Measurements from ENCODE around the gene AIG1. TPM values are rescaled to one million over a fixed set of nuclear protein-coding genes. Genes with fewer than 3 reads are reported as not detected.

AIG1 gene
- total RNA-seq, 2 donors from 2014 or later = 11.9 to 13.5 TPM

DNA sequence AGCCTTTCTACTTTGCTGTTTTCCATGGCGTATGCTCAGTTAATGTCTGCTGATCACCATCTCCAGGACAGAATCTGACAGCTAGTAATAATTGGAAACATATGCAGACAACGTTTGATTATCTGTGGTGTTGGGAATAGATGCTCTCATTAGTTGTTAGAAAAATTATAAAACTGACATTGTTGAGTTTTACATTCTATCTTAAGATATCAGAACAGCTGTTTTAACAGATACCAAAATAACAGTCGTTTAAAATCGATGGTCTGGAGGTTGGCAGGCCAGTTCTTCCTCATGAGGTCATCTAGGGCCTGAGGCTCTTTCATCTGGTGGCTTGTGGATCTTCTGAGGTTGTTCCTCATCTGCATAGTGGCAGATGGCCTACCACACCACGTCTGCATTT is 137.6 kb downstream of the AIG1 start:
- intact Hi-C loops (cut with DNase I) = no loop called here
- H3K36me3 ChIP-seq (replicated peaks in 1 of 2; ENCODE audit: insufficient read depth in 1 of 2, low read depth in 2 of 2) = no peaks in the 10 kb centered on the region
- no peaks in the 10 kb centered on the region for H3K27me3 ChIP-seq
- TF ChIP-seq, protein P1, sequence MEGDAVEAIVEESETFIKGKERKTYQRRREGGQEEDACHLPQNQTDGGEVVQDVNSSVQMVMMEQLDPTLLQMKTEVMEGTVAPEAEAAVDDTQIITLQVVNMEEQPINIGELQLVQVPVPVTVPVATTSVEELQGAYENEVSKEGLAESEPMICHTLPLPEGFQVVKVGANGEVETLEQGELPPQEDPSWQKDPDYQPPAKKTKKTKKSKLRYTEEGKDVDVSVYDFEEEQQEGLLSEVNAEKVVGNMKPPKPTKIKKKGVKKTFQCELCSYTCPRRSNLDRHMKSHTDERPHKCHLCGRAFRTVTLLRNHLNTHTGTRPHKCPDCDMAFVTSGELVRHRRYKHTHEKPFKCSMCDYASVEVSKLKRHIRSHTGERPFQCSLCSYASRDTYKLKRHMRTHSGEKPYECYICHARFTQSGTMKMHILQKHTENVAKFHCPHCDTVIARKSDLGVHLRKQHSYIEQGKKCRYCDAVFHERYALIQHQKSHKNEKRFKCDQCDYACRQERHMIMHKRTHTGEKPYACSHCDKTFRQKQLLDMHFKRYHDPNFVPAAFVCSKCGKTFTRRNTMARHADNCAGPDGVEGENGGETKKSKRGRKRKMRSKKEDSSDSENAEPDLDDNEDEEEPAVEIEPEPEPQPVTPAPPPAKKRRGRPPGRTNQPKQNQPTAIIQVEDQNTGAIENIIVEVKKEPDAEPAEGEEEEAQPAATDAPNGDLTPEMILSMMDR (IDR thresholded peaks at IDR 0.05) = no peak
- TF ChIP-seq POLR2A (IDR thresholded peaks at IDR 0.05) = no peak
- H3K4me1 ChIP-seq = no peaks in the 10 kb centered on the region
- DNase-seq (no peak), ATAC-seq (no peak)
- H3K9me3 ChIP-seq = no peaks in the 10 kb centered on the region
- H3K27ac ChIP-seq = no peak overlapping the region
- 67 to 72% methylated on average over 5 of the region's 5 CpGs for WGBS, 2 donors
- no peak overlapping the region for H3K4me3 ChIP-seq

DNA sequence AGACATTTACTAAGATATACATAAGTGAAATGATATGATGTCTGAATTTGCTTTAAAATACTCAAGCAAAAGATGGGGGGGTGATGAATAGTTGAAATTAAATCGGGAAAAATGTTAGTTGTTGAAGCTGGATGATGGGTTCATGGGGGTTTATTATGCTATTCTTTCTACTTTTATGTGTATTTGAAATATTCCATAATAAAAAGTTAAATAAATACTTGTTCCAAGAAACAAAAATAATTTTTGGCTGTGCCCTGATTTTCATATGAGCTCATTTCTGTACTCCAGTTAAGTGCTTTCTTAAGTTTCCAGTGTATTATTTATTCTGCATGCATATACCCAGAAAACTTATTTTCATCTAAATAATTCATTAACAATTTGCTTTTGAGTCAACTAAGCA is 138.6 kb downstream of the AIG1 start:
- H3K36me3 ChIP-seq (replicated peaks in 1 of 2; ENCODE audit: insufficient read depth in 1 of 2, low read depth in 2 of 2) = no peaks in the 10 kb centered on the region
- DNase-seq = no peak
- no peak overlapping the region for H3K4me3 ChIP-seq
- no peaks in the 10 kb centered on the region for H3K4me1 ChIP-seq
- 84 to 89% methylated on average over 1 of the region's 1 CpG for WGBS, 2 donors
- no peak for TF ChIP-seq POLR2A (IDR thresholded peaks at IDR 0.05)
- ATAC-seq = no peak
- no peaks in the 10 kb centered on the region for H3K9me3 ChIP-seq
- H3K27me3 ChIP-seq = no peaks in the 10 kb centered on the region
- intact Hi-C loops (cut with DNase I) = no loop called here
- no peak overlapping the region for H3K27ac ChIP-seq

DNA sequence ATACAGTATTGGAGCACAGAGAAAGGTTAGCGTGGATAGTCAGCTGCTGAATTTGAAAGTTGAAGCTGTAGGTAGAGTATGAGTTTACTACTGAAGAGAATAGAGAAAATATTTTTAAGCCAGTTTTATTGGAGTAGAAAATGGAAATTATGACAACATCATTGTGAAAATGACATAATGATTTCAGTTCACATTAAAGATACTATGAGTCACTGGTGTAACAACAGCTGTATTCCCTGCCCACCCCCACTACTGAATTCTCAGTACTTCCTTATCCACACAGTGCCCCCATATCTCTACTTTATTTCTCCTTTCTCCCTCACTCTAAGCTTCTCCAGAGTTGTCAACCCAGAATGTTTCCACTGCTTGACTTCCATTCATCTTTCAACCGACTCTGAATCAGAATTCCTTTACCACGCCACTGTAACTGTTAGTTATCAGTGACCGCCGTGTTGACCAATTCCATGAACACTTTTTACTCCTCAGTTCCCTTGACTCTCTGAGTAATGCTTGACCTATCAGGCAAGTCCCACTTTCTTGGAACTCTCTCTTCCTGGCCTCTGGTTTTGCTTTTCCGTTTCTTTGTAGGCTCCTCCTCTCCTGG is 139.6 kb downstream of the AIG1 start:
- no peaks in the 10 kb centered on the region for H3K9me3 ChIP-seq
- H3K27ac ChIP-seq = no peak overlapping the region
- 95 to 97% methylated on average over 6 of the region's 6 CpGs for WGBS, 2 donors
- TF ChIP-seq, protein P1 (IDR thresholded peaks at IDR 0.05) = no peak
- TF ChIP-seq POLR2A (IDR thresholded peaks at IDR 0.05) = no peak
- H3K27me3 ChIP-seq = no peaks in the 10 kb centered on the region
- H3K36me3 ChIP-seq (replicated peaks in 1 of 2; ENCODE audit: insufficient read depth in 1 of 2, low read depth in 2 of 2) = no peaks in the 10 kb centered on the region
- ATAC-seq = no peak
- intact Hi-C loops (cut with DNase I) = no loop called here
- H3K4me3 ChIP-seq = no peak overlapping the region
- no peak for DNase-seq
- no peaks in the 10 kb centered on the region for H3K4me1 ChIP-seq

DNA sequence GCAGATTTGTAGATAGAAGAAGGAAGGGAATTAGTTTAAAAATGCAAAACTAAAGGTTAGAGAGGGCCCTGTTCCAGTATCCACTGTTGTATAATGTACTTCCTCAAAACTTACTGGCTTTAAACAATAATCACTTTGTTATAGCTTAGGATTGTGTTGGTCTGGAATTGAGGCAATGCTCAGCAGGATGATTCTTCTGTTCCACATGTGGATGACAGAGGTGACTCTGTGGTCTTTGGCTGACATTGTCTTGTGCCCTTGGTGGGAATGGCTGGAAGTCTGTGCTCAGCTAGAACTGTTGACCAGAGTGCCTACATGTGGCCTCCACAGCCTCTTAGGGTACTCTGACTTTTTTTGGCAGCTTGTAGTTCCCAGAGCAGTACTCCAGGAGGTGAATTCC is 143.4 kb downstream of the AIG1 start:
- H3K27ac ChIP-seq = no peak overlapping the region
- no peak overlapping the region for H3K4me3 ChIP-seq
- no peaks in the 10 kb centered on the region for H3K9me3 ChIP-seq
- no peaks in the 10 kb centered on the region for H3K4me1 ChIP-seq
- no peak for ATAC-seq
- no peaks in the 10 kb centered on the region for H3K27me3 ChIP-seq
- no peak for DNase-seq
- no peaks in the 10 kb centered on the region for H3K36me3 ChIP-seq (replicated peaks in 1 of 2; ENCODE audit: insufficient read depth in 1 of 2, low read depth in 2 of 2)
- intact Hi-C loops (cut with DNase I) = no loop called here
- TF ChIP-seq, protein P1 (IDR thresholded peaks at IDR 0.05) = no peak

DNA sequence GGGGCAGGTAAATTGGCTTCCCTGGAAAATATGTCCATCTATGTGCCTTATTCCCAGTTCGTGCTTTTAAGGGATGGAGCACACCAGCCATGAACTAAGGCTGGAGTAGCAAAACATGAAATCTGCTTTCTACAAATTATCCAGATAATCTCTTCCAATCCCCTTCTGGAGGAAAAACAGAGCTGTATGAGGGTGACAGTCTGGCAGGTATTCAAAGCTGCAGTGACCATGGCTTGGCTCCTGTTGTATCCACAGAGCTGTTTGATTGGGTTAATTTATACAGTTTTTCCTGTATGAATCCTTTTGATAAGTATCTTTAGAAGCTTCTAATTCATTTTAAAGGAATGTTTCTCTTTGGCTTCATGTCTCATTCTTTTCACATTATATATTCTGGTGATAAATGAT is 144.4 kb downstream of the AIG1 start:
- intact Hi-C loops (cut with DNase I) = no loop called here
- no peak overlapping the region for H3K4me3 ChIP-seq
- no peak for DNase-seq
- 95 to 100% methylated on average over 1 of the region's 1 CpG for WGBS, 2 donors
- no peaks in the 10 kb centered on the region for H3K36me3 ChIP-seq (replicated peaks in 1 of 2; ENCODE audit: insufficient read depth in 1 of 2, low read depth in 2 of 2)
- H3K27me3 ChIP-seq = no peaks in the 10 kb centered on the region
- no peak overlapping the region for H3K27ac ChIP-seq
- H3K9me3 ChIP-seq = no peaks in the 10 kb centered on the region
- no peaks in the 10 kb centered on the region for H3K4me1 ChIP-seq
- no peak for ATAC-seq
- TF ChIP-seq, protein P1 (IDR thresholded peaks at IDR 0.05) = no peak
- TF ChIP-seq POLR2A (IDR thresholded peaks at IDR 0.05) = no peak

All from body of pancreas (tissue), 4 donors.